ENCODE measurements around the gene UNC45A.

UNC45A gene

DNA sequence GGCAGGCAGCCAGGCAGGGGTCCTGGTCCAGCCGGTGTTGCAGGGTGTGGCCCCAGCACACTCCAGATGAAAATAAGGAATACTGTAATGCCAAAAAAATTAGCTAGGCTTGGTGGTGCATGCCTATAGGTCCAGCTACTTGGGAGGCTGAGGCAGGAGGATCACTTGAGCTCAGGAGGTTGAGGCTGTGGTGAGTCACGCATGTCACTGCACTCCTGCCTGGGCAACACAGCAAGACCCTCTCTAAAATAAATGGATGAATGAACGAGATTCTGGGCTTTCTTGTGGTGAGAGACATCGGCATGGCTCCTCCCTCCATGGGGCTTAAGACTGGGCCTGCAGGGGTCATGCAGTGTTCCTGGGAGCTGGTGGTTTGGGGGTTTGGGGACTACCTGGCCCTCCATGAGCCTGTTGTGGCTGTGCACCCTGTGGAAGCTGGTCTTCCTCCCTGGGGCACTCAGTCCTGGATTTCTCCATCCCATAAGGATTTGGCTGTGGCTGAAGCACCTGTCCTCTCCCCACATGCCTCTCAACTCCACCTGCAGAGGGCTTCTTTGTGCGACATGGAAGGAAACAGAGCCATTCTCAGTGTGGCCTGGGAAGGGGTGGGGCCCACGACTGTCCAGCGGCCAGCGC is 12.0 kb downstream of the UNC45A start:
- DNase-seq (ENCODE audit: low spot score): no peak

DNA sequence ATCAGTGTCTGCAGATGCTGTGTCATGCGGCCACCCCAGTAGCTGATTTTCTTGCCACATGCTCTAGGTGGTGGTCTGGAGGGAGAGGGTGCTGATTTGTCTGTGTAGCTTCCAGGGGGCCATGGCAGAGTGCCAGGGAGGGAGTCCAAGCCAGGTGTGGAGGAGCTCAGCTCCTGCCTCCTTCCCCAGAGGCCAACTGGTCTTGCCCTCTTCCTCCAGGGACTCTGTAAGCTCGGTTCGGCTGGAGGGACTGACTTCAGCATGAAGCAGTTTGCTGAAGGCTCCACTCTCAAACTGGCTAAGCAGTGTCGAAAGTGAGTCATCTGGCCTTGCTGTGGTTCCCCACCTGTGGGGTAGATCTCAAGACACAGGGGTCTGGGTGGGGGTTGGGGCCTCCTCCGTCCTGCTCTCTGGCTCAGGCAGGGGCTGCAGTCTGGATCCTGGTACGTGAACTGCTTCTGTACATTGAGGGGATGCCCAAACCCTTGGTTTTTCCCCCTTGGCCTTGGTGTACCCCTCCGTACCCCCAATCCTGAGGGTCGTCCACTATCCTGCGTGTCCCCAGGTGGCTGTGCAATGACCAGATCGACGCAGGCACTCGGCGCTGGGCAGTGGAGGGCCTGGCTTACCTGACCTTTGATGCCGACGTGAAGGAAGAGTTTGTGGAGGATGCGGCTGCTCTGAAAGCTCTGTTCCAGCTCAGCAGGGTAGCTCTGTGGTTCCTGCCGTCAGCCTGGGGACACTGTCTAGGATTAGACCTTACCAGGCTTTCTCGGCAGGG is 12.7 kb downstream of the UNC45A start:
- DNase-seq (ENCODE audit: low spot score): no peak

DNA sequence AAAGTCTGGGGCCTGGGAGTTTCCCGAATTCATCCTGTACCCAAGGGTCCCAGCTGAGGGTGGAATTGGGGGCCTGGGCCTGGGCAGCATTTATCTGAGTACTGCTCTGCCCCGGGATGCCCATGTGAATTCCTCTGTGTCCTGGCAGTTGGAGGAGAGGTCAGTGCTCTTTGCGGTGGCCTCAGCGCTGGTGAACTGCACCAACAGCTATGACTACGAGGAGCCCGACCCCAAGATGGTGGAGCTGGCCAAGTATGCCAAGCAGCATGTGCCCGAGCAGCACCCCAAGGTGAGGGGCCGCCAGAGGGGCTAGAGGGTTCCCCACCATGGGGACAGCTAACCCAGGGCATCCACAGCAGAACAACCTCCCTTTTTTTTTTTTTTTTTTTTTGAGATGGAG is 13.4 kb downstream of the UNC45A start:
- no peak for DNase-seq (ENCODE audit: low spot score)

DNA sequence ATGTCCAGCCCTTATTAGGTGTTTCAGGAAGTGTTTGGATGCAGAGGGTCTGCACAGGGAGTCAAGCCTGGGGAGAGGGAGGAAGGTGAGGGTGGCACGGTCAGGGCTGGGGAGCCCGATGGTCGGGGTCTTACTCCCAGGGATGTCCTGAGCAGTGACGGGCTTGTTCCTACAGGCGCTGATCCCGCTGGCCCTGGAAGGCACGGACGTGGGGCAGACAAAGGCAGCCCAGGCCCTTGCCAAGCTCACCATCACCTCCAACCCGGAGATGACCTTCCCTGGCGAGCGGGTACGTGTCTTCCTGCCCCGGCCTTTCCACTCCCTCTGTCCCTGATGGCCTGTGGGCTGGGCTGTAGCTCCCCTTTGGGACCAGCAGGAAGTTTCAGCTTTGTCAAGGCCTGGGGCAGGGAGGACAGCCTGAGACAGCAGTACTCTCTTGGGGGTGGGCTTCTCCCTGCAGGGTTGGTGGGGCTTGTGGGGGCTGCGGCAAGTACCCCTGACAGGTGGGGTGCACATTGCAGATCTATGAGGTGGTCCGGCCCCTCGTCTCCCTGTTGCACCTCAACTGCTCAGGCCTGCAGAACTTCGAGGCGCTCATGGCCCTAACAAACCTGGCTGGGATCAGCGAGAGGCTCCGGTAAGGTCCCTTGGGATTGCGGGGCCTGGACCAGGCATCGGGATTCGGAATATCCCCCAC is 15.0 kb downstream of the UNC45A start:
- DNase-seq (ENCODE audit: low spot score): no peak

DNA sequence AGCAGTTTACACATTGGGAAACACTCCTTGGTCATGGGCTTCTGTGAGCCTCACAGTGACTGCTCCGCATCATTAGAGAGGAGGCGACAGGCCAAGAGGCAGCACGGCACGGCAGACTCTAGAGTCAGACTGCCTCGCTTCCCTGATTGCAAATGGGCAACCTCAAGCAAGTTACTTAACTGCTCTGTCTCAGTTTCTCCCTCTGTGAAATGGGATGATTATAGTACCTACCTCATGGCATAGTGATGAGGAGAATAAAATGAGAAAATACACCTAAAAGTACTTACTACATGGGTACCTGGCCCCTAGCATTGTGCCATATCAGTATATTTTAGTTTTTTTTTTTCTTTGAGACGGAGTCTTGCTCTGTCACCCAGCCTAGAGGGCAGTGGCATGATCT is 15.6 kb downstream of the UNC45A start:
- no peak for DNase-seq (ENCODE audit: low spot score)

DNA sequence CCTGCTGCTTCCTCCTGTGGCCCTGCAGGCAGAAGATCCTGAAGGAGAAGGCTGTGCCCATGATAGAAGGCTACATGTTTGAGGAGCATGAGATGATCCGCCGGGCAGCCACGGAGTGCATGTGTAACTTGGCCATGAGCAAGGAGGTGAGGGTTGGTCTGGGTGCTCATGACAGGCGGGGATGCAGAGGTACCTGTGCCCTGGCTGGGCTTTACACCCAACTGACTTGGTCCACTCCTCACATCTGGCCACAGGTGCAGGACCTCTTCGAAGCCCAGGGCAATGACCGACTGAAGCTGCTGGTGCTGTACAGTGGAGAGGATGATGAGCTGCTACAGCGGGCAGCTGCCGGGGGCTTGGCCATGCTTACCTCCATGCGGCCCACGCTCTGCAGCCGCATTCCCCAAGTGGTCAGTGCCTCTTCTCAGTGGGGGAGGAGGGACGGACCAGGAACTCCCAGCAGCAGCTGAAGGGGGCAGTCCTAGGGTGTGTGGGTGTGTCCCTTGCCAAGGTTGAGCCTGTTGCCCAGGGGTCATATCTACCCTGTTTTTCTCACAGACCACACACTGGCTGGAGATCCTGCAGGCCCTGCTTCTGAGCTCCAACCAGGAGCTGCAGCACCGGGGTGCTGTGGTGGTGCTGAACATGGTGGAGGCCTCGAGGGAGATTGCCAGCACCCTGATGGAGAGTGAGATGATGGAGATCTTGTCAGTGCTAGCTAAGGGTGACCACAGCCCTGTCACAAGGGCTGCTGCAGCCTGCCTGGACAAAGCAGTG is 18.0 kb downstream of the UNC45A start:
- DNase-seq (ENCODE audit: low spot score): no peak

DNA sequence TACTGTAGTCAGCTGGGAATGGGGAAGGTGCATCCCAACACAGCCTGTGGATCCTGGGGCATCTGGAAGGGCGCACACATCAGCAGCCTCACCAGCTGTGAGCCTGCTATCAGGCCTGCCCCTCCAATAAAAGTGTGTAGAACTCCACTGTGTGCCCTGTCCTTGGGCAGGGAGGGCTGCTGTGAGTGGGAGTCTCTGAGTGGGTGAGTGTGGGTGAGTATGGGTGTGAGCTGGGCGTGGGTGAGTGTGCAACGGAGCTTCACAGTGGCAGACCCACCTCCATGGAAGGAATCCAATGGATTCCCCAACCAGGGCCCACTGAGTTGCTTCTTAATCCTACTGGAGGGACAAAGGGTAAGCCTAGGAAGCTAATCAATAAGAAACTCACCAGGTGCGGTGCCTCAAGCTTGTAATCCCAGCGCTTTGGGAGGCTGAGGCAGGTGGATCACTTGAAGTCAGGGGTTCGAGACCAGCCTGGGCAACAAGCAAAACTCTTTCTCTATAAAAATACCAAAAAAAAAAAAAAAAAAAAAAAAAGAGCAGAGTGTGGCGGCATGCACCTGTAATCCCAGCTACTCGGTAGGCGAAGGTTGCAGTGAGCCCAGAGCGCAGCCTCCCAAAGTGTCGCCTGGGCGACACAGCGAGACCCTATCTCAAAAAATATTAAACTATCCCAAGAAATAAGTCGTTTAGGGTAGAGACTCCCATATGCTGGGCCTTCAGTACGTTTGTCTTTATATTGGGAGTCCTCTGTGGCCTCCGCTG is 19.0 kb downstream of the UNC45A start:
- no peak for DNase-seq (ENCODE audit: low spot score)

DNA sequence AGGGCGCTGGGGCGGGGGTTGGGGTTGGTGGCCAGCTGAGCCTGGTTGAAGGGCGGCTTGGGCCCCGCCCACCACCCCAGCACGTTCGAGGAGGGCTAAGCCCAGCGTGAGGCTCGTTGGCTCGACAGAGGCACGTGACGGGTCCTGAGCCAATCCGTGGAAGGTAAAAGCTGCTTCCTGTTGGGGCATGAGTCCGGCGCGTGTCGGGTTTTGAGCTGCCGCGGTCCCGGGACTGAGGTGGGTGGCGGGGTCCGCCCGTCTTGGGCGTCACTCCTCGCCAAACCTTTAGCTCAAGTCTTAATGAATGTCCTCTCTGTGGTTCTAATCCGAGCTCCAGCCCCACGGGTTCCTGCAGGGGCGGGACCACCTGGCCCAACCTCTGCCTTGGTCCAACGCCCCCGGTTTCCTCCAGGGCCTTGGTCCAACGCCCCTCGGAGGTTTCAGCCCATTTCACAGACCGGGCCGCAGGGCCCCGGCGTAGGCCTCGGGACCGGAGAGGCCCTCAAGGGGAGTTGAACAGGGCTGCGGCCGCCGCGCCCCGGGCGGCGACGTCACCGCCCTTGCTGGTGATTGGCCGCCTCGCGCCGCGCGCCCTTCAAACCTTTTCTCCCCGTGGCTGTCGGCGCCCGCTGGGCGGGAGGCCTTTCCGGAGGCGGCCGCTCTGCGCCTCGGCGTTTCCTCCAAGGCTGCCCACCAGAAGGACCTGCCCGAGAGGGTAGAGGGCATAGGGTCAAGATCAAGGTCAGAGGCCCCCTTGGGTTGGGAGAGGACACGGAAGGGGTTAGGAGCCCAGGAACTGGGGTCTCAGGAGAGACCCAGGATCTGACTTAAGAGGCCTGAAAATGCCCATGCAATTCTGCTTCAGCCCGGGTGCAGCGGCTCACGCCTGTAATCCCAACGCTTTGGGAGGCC is 19.9 kb downstream of the UNC45A start, which contains the start of gene RCCD1:
TSS of gene RCCD1 (plus strand) at position 173 of the 912 bp plus-strand sequence. CDS start 1,851 bp downstream, outside the sequence.
- DNase-seq (ENCODE audit: low spot score): peak; percentile 97

DNA sequence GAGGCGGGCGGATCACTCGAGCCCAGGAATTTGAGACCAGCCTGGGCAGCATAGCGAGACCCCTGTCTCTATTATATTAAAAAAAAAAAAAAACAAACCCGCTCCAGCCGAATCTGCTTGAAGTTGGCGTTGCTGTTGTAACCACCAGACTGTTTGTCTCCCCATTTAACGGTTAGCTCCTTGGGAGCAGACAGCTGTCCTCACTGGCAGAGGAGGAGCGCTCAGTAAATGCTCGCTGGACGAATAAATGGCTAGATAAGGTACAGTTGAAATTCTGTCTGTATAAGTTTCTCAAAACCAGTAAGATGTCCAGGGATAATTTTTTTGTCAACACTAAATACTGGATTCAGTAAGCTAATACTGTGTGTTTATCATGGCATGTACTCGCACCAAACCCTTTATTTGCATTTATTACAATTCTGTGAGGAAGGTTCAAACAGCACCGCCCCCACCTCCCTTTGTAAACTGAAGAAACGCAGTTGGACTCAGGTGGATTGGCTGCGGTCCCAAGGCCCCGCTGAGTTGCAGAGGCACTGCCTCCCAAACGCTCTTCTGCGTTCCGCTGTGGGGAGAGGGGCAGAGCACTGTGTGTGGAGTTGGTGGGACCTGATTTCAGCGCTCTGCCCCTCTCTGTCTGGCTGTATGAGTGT is 20.7 kb downstream of the UNC45A start:
- DNase-seq (ENCODE audit: low spot score): no peak

DNA sequence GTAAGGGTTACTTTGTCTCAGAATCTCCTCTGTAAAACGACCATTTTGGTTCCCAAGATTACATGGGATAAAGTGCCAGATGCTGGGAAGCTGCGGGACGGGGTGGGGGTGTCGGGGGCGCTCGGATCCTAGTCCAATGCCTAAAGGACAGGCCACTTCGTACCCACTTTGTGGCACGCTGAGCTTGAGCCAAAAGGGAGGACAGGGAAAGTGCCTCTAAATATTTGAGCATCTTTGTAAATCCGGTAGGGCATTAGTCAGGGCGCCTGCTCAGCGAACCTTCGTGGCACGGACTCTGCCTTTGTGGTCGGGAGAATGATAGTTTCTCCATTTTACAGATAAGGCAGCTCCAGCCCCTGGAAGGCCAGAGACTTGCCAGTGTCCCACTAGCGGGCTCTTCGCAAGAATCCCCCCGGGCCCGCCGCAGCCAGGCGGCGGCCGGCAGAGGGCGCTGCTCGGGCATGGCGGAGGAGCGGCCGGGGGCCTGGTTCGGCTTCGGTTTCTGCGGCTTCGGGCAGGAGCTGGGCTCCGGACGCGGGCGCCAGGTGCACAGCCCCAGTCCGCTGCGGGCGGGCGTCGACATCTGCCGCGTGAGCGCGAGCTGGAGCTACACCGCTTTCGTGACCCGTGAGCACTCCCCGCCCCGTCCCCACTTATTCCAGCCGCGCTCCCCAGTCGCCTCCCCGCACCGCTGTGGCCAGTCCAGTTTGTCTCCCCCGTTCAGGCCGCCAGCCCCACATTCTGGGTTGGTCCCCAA is 21.4 kb downstream of the UNC45A start:
- DNase-seq (ENCODE audit: low spot score): no peak

DNA sequence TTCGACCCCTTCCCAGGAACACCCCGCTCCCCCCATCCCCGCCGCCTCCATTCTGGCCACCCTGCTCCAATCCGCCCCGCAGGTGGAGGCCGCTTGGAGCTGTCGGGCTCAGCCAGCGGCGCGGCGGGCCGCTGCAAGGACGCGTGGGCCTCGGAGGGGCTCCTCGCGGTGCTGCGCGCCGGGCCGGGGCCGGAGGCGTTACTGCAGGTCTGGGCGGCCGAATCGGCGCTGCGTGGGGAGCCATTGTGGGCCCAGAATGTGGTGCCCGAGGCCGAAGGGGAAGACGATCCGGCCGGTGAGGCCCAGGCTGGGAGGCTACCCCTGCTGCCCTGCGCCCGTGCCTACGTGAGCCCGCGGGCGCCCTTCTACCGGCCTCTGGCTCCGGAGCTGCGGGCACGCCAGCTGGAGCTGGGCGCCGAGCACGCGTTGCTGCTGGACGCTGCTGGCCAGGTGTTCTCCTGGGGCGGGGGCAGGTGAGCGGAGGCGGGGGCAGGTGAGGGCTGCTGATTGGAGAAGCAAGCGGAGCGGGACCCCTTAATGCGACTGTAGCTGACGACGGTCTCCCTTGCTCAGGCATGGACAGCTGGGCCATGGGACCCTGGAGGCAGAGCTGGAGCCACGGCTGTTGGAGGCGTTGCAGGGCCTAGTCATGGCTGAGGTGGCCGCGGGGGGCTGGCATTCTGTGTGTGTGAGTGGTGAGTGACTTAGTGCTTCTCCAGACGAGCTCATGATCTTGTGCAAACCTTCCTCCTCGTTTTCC is 22.1 kb downstream of the UNC45A start:
- DNase-seq (ENCODE audit: low spot score): no peak

DNA sequence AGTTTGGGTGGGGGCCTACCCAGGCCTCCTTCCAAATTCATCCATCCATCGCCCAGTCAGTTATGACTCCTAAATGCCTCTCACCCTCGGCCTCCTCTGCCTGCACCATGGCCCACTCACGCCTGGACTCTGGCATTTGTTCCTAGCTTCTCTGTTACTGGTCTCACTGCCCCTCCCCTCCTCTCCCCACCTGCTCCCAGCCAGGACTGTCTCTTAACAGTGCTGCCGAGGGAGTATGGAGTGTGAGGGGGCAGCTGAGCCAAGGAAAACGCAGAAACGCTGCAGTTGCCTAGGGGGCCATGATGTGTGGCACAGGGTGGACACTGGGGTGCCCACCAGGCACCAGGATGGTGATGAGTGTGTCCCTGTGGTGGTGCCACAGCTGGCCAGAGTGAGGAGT is 22.7 kb downstream of the UNC45A start:
- DNase-seq (ENCODE audit: low spot score): no peak

DNA sequence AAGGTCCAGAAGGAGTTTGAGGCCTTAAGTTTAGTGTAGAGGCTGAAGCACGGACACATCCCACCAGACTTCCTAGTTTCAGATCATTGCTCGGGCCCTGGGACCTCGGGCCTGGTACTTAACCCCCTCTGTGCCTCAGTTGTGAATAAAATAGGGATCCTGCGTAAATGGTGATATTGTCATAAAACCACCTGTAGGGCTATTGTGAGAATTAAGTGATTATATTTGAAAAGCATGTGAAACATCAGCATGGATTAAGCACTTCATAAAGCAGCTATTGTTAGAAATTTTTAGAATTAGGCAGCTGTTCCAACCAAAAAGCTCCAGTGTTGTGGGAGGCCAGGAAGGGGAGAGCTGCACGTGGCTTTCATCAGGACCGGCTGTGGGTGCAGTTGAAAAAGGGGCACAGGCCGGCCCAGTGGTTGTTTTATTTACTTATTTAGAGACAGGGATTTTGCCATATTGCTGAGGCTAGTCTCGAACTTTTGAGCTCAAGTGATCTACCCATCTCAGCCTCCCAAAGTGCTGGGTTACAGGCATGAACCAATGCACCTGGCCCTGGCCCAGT is 24.0 kb downstream of the UNC45A start:
- DNase-seq (ENCODE audit: low spot score): no peak

DNA sequence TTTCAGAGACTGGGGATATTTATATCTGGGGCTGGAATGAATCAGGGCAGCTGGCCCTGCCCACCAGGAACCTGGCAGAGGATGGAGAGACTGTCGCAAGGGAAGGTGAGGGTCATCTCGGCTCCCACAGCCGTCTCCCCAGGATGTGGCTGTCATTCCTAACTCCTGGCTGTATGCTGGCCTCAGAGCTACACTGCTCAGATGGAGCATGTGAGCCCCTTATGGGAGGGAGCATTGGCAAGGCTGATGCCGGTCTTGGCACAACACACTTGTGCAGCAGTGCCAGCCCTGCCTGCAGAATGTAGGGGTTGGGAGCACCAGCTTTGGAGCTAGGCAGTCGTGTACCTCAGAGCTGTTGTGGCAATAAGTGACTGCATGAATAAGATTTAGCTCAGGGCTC is 24.8 kb downstream of the UNC45A start:
- DNase-seq (ENCODE audit: low spot score): no peak

DNA sequence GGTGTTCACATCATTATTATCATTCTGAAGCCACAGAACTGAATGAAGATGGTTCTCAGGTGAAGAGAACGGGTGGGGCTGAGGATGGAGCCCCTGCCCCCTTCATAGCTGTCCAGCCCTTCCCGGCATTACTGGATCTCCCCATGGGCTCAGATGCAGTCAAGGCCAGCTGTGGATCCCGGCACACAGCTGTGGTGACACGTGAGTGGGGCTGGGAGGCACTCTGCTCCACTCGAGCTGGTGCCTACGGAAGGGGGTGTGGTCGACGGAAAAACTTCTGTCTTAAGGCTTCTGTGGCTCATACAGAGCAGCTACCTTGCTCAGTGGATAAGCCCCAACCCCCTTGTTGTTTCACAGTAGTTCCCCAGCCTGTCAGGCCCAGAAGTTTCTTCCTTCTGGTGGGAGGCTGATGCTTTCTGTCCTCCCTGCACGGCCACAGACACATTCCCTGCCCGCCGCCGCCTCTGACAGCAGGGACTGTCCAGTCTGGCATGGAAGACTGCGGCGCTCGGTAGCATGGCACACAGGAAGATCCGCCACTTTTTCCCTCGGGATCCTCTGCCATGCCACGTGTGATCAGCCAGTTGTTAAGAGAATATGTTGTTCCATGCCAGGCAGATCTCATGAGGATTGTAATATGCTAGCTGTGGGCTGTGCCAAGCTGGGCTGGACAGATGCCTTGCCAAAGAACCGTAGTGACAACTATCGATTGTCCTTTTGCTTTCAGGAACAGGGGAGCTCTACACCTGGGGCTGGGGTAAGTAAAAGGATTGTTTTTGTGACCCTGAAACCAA is 25.4 kb downstream of the UNC45A start:
- no peak for DNase-seq (ENCODE audit: low spot score)

DNA sequence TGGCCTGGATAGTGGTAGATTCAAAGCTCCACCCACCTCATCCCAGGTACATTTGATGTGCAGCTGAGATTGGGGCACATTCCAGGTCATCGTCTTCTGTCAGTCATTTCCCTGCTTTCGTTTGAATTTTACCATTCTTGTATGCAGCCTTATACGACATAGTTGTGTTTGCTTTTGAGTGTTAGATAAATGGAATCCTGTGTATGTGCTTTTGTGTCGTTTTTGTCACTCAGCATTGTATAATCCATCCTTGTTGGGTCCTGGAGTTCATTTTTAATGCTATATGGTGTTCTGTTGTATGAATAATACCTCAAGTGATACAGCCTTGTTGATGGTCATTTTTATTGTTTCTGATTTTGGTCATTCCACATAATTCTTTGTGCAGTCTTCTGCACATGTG is 26.9 kb downstream of the UNC45A start:
- DNase-seq (ENCODE audit: low spot score): no peak

DNA sequence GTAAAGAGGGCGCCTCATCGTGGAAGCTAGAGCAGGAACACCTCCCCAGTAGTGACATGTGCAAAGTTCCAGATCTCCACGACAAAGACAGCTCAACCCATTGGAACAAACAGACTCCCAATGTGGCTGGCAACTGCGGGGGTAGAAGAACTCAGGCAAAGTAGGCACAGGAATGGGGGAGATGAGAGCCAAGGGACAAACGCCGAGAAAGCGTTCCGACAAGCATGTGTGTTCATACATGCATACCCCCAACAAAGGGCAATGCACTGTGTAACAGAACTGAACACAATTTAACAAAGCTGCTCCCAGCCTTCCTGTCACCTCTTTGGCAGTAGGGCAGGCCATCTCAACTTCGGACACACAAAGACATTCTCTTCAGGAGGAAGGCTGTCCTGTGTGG is 31.2 kb downstream of the UNC45A start:
- no peak for DNase-seq (ENCODE audit: low spot score)

Measured in LoVo (cell line).